Tibial artery (tissue), 4 donors: Measurements from ENCODE around the gene NHERF1.

Source experiments
- DNase-seq, 2 donors: peaks; one replicate each; pipeline ENCODE4 v3.0.0-alpha.2; 2019
- H3K27ac ChIP-seq, 2 donors: fragments of 200-600 bp; sonication (generic) in 1 of 2; 1 replicate in 1 of 2; 2 replicates in 1 of 2; pipeline ENCODE4 v1.5.1; 2018 to 2019; ENCODE audit warnings: mild to moderate bottlenecking in 1 of 2
- H3K27me3 ChIP-seq, 2 donors: fragments of 200-600 bp; sonication (generic) in 1 of 2; one replicate each; pipeline versions ENCODE4 v1.5.1 to v1.6.0; 2016 to 2019
- H3K36me3 ChIP-seq, 3 donors: fragments of 200-600 bp; sonication (generic) in 2 of 3; one replicate each; pipeline ENCODE4 v1.5.1; 2016 to 2019; ENCODE audit warnings: mild to moderate bottlenecking in 2 of 3
- H3K4me1 ChIP-seq, 4 donors: fragments of 200-600 bp; sonication (generic) in 2 of 4; 1 replicate in 3 of 4; 2 replicates in 1 of 4; pipeline ENCODE4 v1.5.1; 2016 to 2019
- H3K4me3 ChIP-seq, 2 donors: fragments of 200-600 bp; sonication (generic) in 1 of 2; 1 replicate in 1 of 2; 2 replicates in 1 of 2; pipeline ENCODE4 v1.5.1; 2018 to 2019; ENCODE audit warnings: mild to moderate bottlenecking in 2 of 2
- H3K9me3 ChIP-seq, 3 donors: fragments of 200-600 bp; sonication (generic) in 1 of 3; one replicate each; pipeline ENCODE4 v1.5.1; 2016 to 2019
- CTCF ChIP-seq, 2 experiments: fragments of 200-600 bp in 1 of 2; fragments of 450-650 bp in 1 of 2; IDR thresholded peaks; one replicate each; pipeline ENCODE4 v1.5.1; 2017 to 2019; ENCODE audit warnings: antibody characterized with exemption in 2 of 2, mild to moderate bottlenecking in 1 of 2, moderate library complexity in 1 of 2
- intact Hi-C: fragments of 100-400 bp; cut with DNase I; formaldehyde crosslinking; loops from one replicate; pipeline ENCODE4 v1.15.0; 2023; ENCODE audit warnings: low total_unique reads

Gene NHERF1

DNA sequence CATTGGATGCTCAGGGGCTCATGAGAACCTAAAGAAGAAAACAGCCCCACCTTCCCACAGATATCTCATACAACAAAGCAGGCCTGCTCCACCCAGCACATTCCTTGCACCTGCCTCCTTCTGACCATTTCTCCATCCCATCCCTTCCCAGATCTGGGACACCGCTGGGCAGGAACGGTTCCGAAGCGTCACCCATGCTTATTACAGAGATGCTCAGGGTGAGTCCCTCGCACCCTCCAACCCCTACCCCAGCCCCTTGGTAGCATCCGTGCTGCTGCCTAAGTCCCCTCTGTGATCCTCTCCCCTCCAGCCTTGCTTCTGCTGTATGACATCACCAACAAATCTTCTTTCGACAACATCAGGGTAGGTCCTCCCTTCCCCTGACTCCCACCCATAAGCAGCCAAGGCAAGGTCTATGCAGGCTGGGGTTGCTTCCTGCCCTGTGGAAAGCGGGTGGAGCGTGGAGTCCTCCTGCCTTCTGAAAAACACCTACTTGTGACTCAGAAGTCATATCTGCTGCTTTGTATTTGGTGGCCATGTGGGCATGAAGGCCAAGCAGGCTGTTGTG lies 5.4 kb upstream of the NHERF1 start:
- DNase-seq: no peak
- Histone ChIP-seq H3K9me3 (no peaks in the 10 kb centered on the region), H3K4me3 (no peak overlapping the region), H3K4me1 (peaks cover 0 to 17% (median 14%) of the 10 kb centered on the region in 4 donors), H3K27ac (no peak overlapping the region), H3K36me3 (no peaks in the 10 kb centered on the region), H3K27me3 (peaks cover 0 to 51% of the 10 kb centered on the region in 2 donors)
- intact Hi-C loops: no loop called here
- TF ChIP-seq CTCF (IDR thresholded peaks at IDR 0.05): no peak

- Histone ChIP-seq H3K27me3 (peaks cover 0 to 44% of the 10 kb centered on the region in 2 donors), H3K4me3 (no peak overlapping the region), H3K9me3 (no peaks in the 10 kb centered on the region), H3K4me1 (peaks cover 0 to 13% (median 12%) of the 10 kb centered on the region in 4 donors), H3K27ac (no peak overlapping the region), H3K36me3 (no peaks in the 10 kb centered on the region)
- no peak for TF ChIP-seq CTCF (IDR thresholded peaks at IDR 0.05)
- intact Hi-C loops: loop anchor here (2.0 kb wide), 1 partner anchor 121 kb away; no protein-coding TSS in a partner anchor
- DNase-seq: no peak
These were observed 4.7 kb upstream of the NHERF1 start for GRCh38 chr17:74743755-74744154.

- Histone ChIP-seq H3K27me3 (peaks cover 0 to 38% of the 10 kb centered on the region in 2 donors), H3K4me3 (no peak overlapping the region), H3K27ac (no peak overlapping the region)
These were observed 4.1 kb upstream of the NHERF1 start for GRCh38 chr17:74744349-74744713.

GRCh38 chr17:74744714-74745547 lies 3.5 kb upstream of the NHERF1 start:
- H3K9me3 ChIP-seq: no peaks in the 10 kb centered on the region
- H3K27ac ChIP-seq: peak overlapping the region; percentile 32 to 33
- H3K36me3 ChIP-seq: no peaks in the 10 kb centered on the region
- peak; percentile 98 to 100 for TF ChIP-seq CTCF (IDR thresholded peaks at IDR 0.05)
- peak overlapping the region; percentile 12 to 22 for H3K4me3 ChIP-seq
- H3K4me1 ChIP-seq: peaks cover 0 to 22% (median 20%) of the 10 kb centered on the region in 4 donors
- peaks cover 0 to 32% of the 10 kb centered on the region in 2 donors for H3K27me3 ChIP-seq
- intact Hi-C loops: loop anchor here (2.0 kb wide), 1 partner anchor 120 kb away; no protein-coding TSS in a partner anchor
- peak; percentile 86 to 92 for DNase-seq

More at GRCh38 chr17:74744349-74744713, 4.1 kb upstream of the NHERF1 start:
- no peak for DNase-seq
- no peak for TF ChIP-seq CTCF (IDR thresholded peaks at IDR 0.05)
- Histone ChIP-seq H3K36me3 (no peaks in the 10 kb centered on the region), H3K4me1 (peaks cover 0 to 16% (median 14%) of the 10 kb centered on the region in 4 donors), H3K9me3 (no peaks in the 10 kb centered on the region)
- intact Hi-C loops: loop anchor here (2.0 kb wide), 1 partner anchor 120 kb away; no protein-coding TSS in a partner anchor

DNA sequence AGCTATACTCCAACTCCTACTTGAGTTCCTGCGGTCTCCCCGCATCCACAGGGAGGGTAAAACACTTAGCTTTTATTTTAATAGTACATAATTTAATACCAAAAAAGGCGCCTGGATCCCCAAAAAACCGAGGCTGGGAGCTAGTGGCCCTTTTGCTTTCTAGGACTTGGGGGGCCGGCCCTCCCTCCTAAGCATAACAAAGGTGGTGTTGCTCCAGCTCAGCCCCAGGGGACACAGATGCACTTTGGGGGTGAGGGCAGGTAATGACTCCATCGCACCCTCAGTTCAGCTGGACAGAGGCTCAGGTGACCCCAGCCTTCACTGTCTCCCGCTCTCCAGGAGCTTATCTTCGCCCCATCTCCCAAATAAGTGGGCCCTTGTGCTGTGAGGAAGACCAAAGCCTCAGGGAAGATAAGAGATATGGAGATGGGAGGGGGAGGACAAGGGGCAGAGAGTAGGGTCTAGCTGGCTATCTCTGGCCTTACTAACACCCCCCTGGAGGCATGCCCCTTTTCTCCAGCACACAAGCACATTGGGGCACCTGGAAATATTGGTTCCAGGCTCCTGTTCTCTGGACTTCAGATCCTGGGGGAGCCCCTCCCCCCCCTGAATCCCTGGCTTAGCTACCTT lies 2.8 kb upstream of the NHERF1 start:
- DNase-seq: no peak
- H3K27ac ChIP-seq: peak overlapping the region in 1 of 2 donors; percentile 33
- TF ChIP-seq CTCF (IDR thresholded peaks at IDR 0.05): no peak
- no peaks in the 10 kb centered on the region for H3K9me3 ChIP-seq
- peaks cover 0 to 25% of the 10 kb centered on the region in 2 donors for H3K27me3 ChIP-seq
- no peak overlapping the region for H3K4me3 ChIP-seq
- H3K4me1 ChIP-seq: peaks cover 0 to 29% (median 26%) of the 10 kb centered on the region in 4 donors
- no peaks in the 10 kb centered on the region for H3K36me3 ChIP-seq
- intact Hi-C loops: loop anchor here (2.0 kb wide), 1 partner anchor 119 kb away; no protein-coding TSS in a partner anchor
